Panc1 (cell line): Measurements from ENCODE around the gene MFAP5.

Source experiments
- CTCF ChIP-seq: fragments of 450-650 bp; IDR thresholded peaks from 2 replicates; pipeline ENCODE4 v1.5.1; 2017; ENCODE audit warnings: mild to moderate bottlenecking
- POLR2AphosphoS5 ChIP-seq: IDR thresholded peaks from 2 replicates; pipeline ENCODE4 v1.6.1; 2012; ENCODE audit warnings: mild to moderate bottlenecking, low read depth, low read length, moderate library complexity
- TCF7L2 ChIP-seq: IDR thresholded peaks from 2 replicates; pipeline ENCODE4 v1.6.1; 2011; ENCODE audit warnings: mild to moderate bottlenecking, low read depth, low read length, inconsistent platforms

DNA sequence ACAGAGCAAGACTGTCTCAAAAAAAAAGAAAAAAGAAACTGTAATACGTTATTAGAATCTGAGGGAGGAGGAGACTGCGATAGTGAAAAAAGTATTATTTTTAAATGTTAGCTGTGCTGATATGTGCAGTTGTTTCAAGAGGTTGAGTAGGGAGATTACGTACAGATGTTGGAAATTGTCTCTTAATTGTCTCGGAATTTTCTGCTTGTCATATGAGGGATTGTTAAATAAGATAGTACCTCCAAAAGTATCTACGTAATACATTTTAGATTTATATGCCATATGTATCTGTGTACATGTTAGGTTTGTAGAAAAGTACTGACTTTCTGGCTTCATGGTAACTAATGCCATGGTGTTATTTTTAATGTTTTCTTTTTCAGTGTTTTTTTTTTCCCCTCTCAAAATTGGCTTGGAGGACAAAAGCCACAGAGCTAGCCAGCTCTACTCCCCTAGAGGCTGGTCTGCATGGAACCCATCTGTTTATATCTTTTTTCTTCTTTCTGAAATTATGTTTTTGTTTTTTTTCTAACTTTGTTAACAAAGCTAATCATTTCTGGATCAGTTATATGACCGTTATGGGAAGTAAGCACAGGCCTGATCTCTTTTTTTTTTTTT lies 38.5 kb upstream of the MFAP5 start:
- TF ChIP-seq CTCF (no peak), POLR2AphosphoS5 (no peak), TCF7L2 (no peak)
